GM23248 (cell line): ENCODE results near the gene MIOS. TPM values are rescaled to one million over a fixed set of nuclear protein-coding genes. Genes with fewer than 3 reads are reported as not detected.
A peak's percentile ranks its signal among the peaks of the same experiment; 100 is the strongest.

Experiments
- DNase-seq: peaks from one replicate; pipeline ENCODE4 v3.0.0-alpha.2; 2015
- H2AFZ ChIP-seq: fragments of 200-600 bp; sonication (generic); 2 replicates; pipeline ENCODE4 v1.6.1; 2016; ENCODE audit warnings: antibody characterized with exemption
- H3F3A ChIP-seq: fragments of 200-600 bp; sonication (generic); 2 replicates; pipeline ENCODE4 v1.6.1; 2016; ENCODE audit warnings: mild to moderate bottlenecking, antibody characterized with exemption, mixed run types; ENCODE audit not compliant: insufficient read depth
- H3K27ac ChIP-seq: fragments of 200-600 bp; sonication (generic); 2 replicates; pipeline ENCODE4 v1.5.1; 2016; ENCODE audit warnings: mild to moderate bottlenecking
- H3K27me3 ChIP-seq: fragments of 200-600 bp; sonication (generic); replicated peaks from 2 replicates; pipeline ENCODE4 v1.6.1; 2016; ENCODE audit warnings: mild to moderate bottlenecking; ENCODE audit not compliant: insufficient read depth
- H3K36me3 ChIP-seq: fragments of 200-600 bp; sonication (generic); 2 replicates; pipeline ENCODE4 v1.6.1; 2016; ENCODE audit warnings: low read depth, mild to moderate bottlenecking
- H3K4me1 ChIP-seq: fragments of 200-600 bp; sonication (generic); 2 replicates; pipeline ENCODE4 v1.6.1; 2016; ENCODE audit warnings: mild to moderate bottlenecking; ENCODE audit not compliant: insufficient read depth
- H3K4me2 ChIP-seq: fragments of 200-600 bp; sonication (generic); one replicate; pipeline ENCODE4 v1.6.1; 2016; ENCODE audit warnings: mild to moderate bottlenecking; ENCODE audit not compliant: unreplicated experiment
- H3K4me3 ChIP-seq: fragments of 200-600 bp; sonication (generic); 2 replicates; pipeline ENCODE4 v1.5.1; 2016; ENCODE audit warnings: mild to moderate bottlenecking
- H3K79me2 ChIP-seq: fragments of 200-600 bp; sonication (generic); 2 replicates; pipeline ENCODE4 v1.6.1; 2016; ENCODE audit warnings: mild to moderate bottlenecking; ENCODE audit not compliant: insufficient read depth
- H3K9ac ChIP-seq: fragments of 200-600 bp; sonication (generic); 2 replicates; pipeline ENCODE4 v1.6.1; 2016; ENCODE audit warnings: mild to moderate bottlenecking
- H3K9me2 ChIP-seq: fragments of 200-600 bp; sonication (generic); 2 replicates; pipeline ENCODE4 v1.6.1; 2016; ENCODE audit warnings: mixed run types, mild to moderate bottlenecking, moderate library complexity; ENCODE audit not compliant: insufficient read depth
- H3K9me3 ChIP-seq: fragments of 200-600 bp; sonication (generic); one replicate; pipeline ENCODE4 v1.6.1; 2017; ENCODE audit warnings: low read depth
- H4K20me1 ChIP-seq: fragments of 200-600 bp; sonication (generic); 2 replicates; pipeline ENCODE4 v1.6.0; 2016; ENCODE audit not compliant: insufficient read depth
- EZH2 ChIP-seq: fragments of 200-600 bp; sonication (generic); IDR thresholded peaks from 2 replicates; pipeline ENCODE4 v1.6.1; 2018; ENCODE audit warnings: antibody characterized with exemption, mild to moderate bottlenecking; ENCODE audit not compliant: insufficient read depth, poor library complexity, severe bottlenecking
- EZH2phosphoT487 ChIP-seq: fragments of 200-600 bp; sonication (generic); IDR thresholded peaks from 2 replicates; pipeline ENCODE4 v1.6.1; 2018; ENCODE audit warnings: antibody characterized with exemption, moderate library complexity, mild to moderate bottlenecking, low read depth; ENCODE audit not compliant: insufficient read depth
- WGBS, 2 experiments: methylation state at CpG; one replicate each; pipeline ENCODE4 v1.1.6; 2015 to 2017; ENCODE audit warnings: low lambda C conversion rate in 2 of 2, low coverage in 1 of 2; ENCODE audit errors: missing lambda C conversion rate in 2 of 2; 5-methylcytosine and 5-hydroxymethylcytosine counted together
- in situ Hi-C: fragments of 300-500 bp; cut with MboI; formaldehyde crosslinking; loops from 2 replicates; pipeline ENCODE4 v1.15.0; 2020
- polyA plus RNA-seq: library from polyadenylated mRNA; unstranded; fragments of >200 nt; fragmentation: Nextera tagmentation; extraction: Ambion mirVana; gene quantifications from 2 replicates; pipeline ENCODE4 v1.2.1, GENCODE V29; 2016
- total RNA-seq: library from RNA; depleted of rRNA; stranded (reverse); fragments of >200 nt; shearing (Covaris generic); gene quantifications from 2 replicates; pipeline ENCODE4 v1.2.3, GENCODE V29; 2014

The MIOS gene
- total and polyA plus RNA-seq, 2 experiments from 2014 or later, result 13.3 to 29.7 TPM

GRCh38 chr7:7583731-7584130 is 17.0 kb downstream of the MIOS start:
- Histone ChIP-seq H3K9ac (no peak overlapping the region), H3K36me3 (no peaks in the 10 kb centered on the region), H2AFZ (no peak overlapping the region), H4K20me1 (no peaks in the 10 kb centered on the region), H3K79me2 (no peaks in the 10 kb centered on the region; the same call in 1 of the 2 replicates), H3K9me2 (no peaks in the 10 kb centered on the region), H3K9me3 (no peaks in the 10 kb centered on the region), H3K4me2 (no peak overlapping the region), H3K4me1 (no peaks in the 10 kb centered on the region), H3K27ac (no peak overlapping the region), H3F3A (no peaks in the 10 kb centered on the region), H3K4me3 (no peak overlapping the region), H3K27me3 (no peaks in the 10 kb centered on the region)
- WGBS, 2 experiments, result 98 to 99% methylated on average over 2 of the region's 2 CpGs
- no peak for TF ChIP-seq EZH2phosphoT487
- TF ChIP-seq EZH2, result no peak
- DNase-seq, result no peak
- in situ Hi-C loops, result no loop called here

GRCh38 chr7:7584653-7585052 is 18.0 kb downstream of the MIOS start:
- Histone ChIP-seq H3F3A (no peaks in the 10 kb centered on the region), H4K20me1 (no peaks in the 10 kb centered on the region), H3K4me3 (no peak overlapping the region), H3K79me2 (no peaks in the 10 kb centered on the region; the same call in 1 of the 2 replicates), H3K4me2 (no peak overlapping the region), H3K4me1 (no peaks in the 10 kb centered on the region), H3K9ac (no peak overlapping the region), H2AFZ (no peak overlapping the region), H3K9me2 (no peaks in the 10 kb centered on the region), H3K27ac (no peak overlapping the region), H3K27me3 (no peaks in the 10 kb centered on the region), H3K9me3 (no peaks in the 10 kb centered on the region), H3K36me3 (no peaks in the 10 kb centered on the region)
- TF ChIP-seq EZH2, result no peak
- TF ChIP-seq EZH2phosphoT487, result no peak
- no peak for DNase-seq
- WGBS, 2 experiments, result 95 to 98% methylated on average over 1 of the region's 1 CpG
- in situ Hi-C loops, result no loop called here

- Histone ChIP-seq H3K27me3 (no peaks in the 10 kb centered on the region), H3F3A (no peaks in the 10 kb centered on the region), H3K79me2 (no peaks in the 10 kb centered on the region; the same call in 1 of the 2 replicates), H2AFZ (no peak overlapping the region), H3K4me2 (no peak overlapping the region), H4K20me1 (no peaks in the 10 kb centered on the region), H3K9me2 (no peaks in the 10 kb centered on the region), H3K27ac (no peak overlapping the region), H3K9ac (no peak overlapping the region), H3K36me3 (no peaks in the 10 kb centered on the region), H3K9me3 (no peaks in the 10 kb centered on the region), H3K4me3 (no peak overlapping the region), H3K4me1 (no peaks in the 10 kb centered on the region)
- DNase-seq, result no peak
- TF ChIP-seq EZH2 (no peak), EZH2phosphoT487 (no peak)
- in situ Hi-C loops, result no loop called here
- 97 to 99% methylated on average over 5 of the region's 5 CpGs for WGBS, 2 experiments
Observed at GRCh38 chr7:7585241-7585928, 18.7 kb downstream of the MIOS start.

- no peaks in the 10 kb centered on the region for H3K4me1 ChIP-seq
- no peak overlapping the region for H3K9ac ChIP-seq
- H3K36me3 ChIP-seq, result peaks cover 17% of the 10 kb centered on the region
- DNase-seq, result peak; percentile 51
- H3K27me3 ChIP-seq, result no peaks in the 10 kb centered on the region
- H3K27ac ChIP-seq, result no peak overlapping the region
- TF ChIP-seq EZH2phosphoT487 (no peak), EZH2 (no peak)
- no peak overlapping the region for H3K4me2 ChIP-seq
- H3K9me2 ChIP-seq, result no peaks in the 10 kb centered on the region
- no peaks in the 10 kb centered on the region for H3K79me2 ChIP-seq
- no peaks in the 10 kb centered on the region for H3F3A ChIP-seq
- WGBS, 2 experiments, result 97 to 100% methylated on average over 1 of the region's 1 CpG
- H2AFZ ChIP-seq, result no peak overlapping the region
- H3K9me3 ChIP-seq, result no peaks in the 10 kb centered on the region
- in situ Hi-C loops, result no loop called here
- no peak overlapping the region for H3K4me3 ChIP-seq
- H4K20me1 ChIP-seq, result no peaks in the 10 kb centered on the region
Observed at GRCh38 chr7:7595451-7595850, 28.8 kb downstream of the MIOS start.
